Trophoblast cell (in vitro differentiated cells and primary cell): ENCODE data around the gene ADAMTS13.

ENCODE experiments used
- DNase-seq, 2 donors: peaks; one replicate each; pipeline ENCODE4 v3.0.0-alpha.2; 2016
- H2AFZ ChIP-seq: 2 replicates; pipeline ENCODE4 v1.6.1; 2013; ENCODE audit warnings: low read length, moderate library complexity, mild to moderate bottlenecking; ENCODE audit not compliant: insufficient read depth, poor library complexity
- H2AK5ac ChIP-seq: 2 replicates; pipeline ENCODE4 v1.6.1; 2013; ENCODE audit warnings: mild to moderate bottlenecking, low read length
- H2BK120ac ChIP-seq: 2 replicates; pipeline ENCODE4 v1.6.1; 2013; ENCODE audit warnings: low read length, mild to moderate bottlenecking, moderate library complexity; ENCODE audit not compliant: insufficient read depth, poor library complexity
- H2BK12ac ChIP-seq: 2 replicates; pipeline ENCODE4 v1.6.1; 2013; ENCODE audit warnings: mild to moderate bottlenecking, low read length, moderate library complexity
- H2BK5ac ChIP-seq: 2 replicates; pipeline ENCODE4 v1.6.1; 2013; ENCODE audit warnings: low read length, low read depth, moderate library complexity, mild to moderate bottlenecking; ENCODE audit not compliant: poor library complexity
- H3K14ac ChIP-seq: 2 replicates; pipeline ENCODE4 v1.6.1; 2013; ENCODE audit warnings: mild to moderate bottlenecking, low read length
- H3K18ac ChIP-seq: 2 replicates; pipeline ENCODE4 v1.6.1; 2013; ENCODE audit warnings: mild to moderate bottlenecking, low read length
- H3K23ac ChIP-seq: 2 replicates; pipeline ENCODE4 v1.6.1; 2013; ENCODE audit warnings: low read length
- H3K27ac ChIP-seq: 2 replicates; pipeline ENCODE4 v1.5.1; 2013; ENCODE audit warnings: low read depth, mild to moderate bottlenecking, inconsistent platforms, low read length, moderate library complexity
- H3K27me3 ChIP-seq: 2 replicates; pipeline ENCODE4 v1.6.1; 2013; ENCODE audit warnings: inconsistent platforms, mild to moderate bottlenecking, low read length, moderate library complexity; ENCODE audit not compliant: insufficient read depth
- H3K36me3 ChIP-seq, 2 experiments: 1 replicate in 1 of 2; 2 replicates in 1 of 2; pipeline ENCODE4 v1.6.1; 2013; ENCODE audit warnings: low read length in 2 of 2, mild to moderate bottlenecking in 2 of 2, moderate library complexity in 1 of 2; ENCODE audit not compliant: insufficient read depth in 2 of 2, control insufficient read depth in 1 of 2
- H3K4ac ChIP-seq: 2 replicates; pipeline ENCODE4 v1.6.1; 2013; ENCODE audit warnings: low read depth, mild to moderate bottlenecking, low read length, moderate library complexity
- H3K4me1 ChIP-seq, 2 experiments: 1 replicate in 1 of 2; 2 replicates in 1 of 2; pipeline ENCODE4 v1.6.1; 2013; ENCODE audit warnings: low read length in 2 of 2, mild to moderate bottlenecking in 2 of 2, moderate library complexity in 1 of 2; ENCODE audit not compliant: insufficient read depth in 2 of 2, control insufficient read depth in 1 of 2
- H3K4me2 ChIP-seq: 2 replicates; pipeline ENCODE4 v1.6.1; 2013; ENCODE audit warnings: inconsistent platforms, mild to moderate bottlenecking, low read length, moderate library complexity
- H3K4me3 ChIP-seq: 2 replicates; pipeline ENCODE4 v1.5.1; 2013; ENCODE audit warnings: mild to moderate bottlenecking, low read depth, low read length, inconsistent platforms
- H3K79me1 ChIP-seq: one replicate; pipeline ENCODE4 v1.6.1; 2013; ENCODE audit warnings: low read length
- H3K79me2 ChIP-seq: 2 replicates; pipeline ENCODE4 v1.6.1; 2013; ENCODE audit warnings: low read length, mild to moderate bottlenecking; ENCODE audit not compliant: control insufficient read depth, insufficient read depth, poor library complexity
- H3K9ac ChIP-seq: 2 replicates; pipeline ENCODE4 v1.6.1; 2013; ENCODE audit warnings: mild to moderate bottlenecking, low read length
- H3K9me3 ChIP-seq: 2 replicates; pipeline ENCODE4 v1.6.1; 2013; ENCODE audit warnings: low read depth, mild to moderate bottlenecking, control low read depth, inconsistent platforms, low read length; ENCODE audit not compliant: insufficient read depth
- H4K12ac ChIP-seq: 2 replicates; pipeline ENCODE4 v1.6.1; 2013; ENCODE audit warnings: low read depth, mild to moderate bottlenecking, low read length, moderate library complexity
- H4K8ac ChIP-seq: 2 replicates; pipeline ENCODE4 v1.6.1; 2013; ENCODE audit warnings: low read depth, mild to moderate bottlenecking, low read length, moderate library complexity
- H4K91ac ChIP-seq: one replicate; pipeline ENCODE4 v1.6.1; 2013; ENCODE audit warnings: low read depth, mild to moderate bottlenecking, low read length, moderate library complexity
- WGBS: extraction: QIAGEN DNeasy Blood & Tissue Kit; methylation state at CpG from one replicate; pipeline ENCODE4 v1.1.7; 2013; ENCODE audit warnings: missing lambda C conversion rate; ENCODE audit not compliant: insufficient read length, insufficient coverage; ENCODE audit errors: extremely low coverage; 5-methylcytosine and 5-hydroxymethylcytosine counted together

The ADAMTS13 gene

GRCh38 chr9:133468374-133468773 lies 46.2 kb downstream of the ADAMTS13 start:
- no peak overlapping the region for H3K18ac ChIP-seq
- no peaks in the 10 kb centered on the region for H3K79me1 ChIP-seq
- no peak overlapping the region for H4K12ac ChIP-seq
- no peak overlapping the region for H3K4ac ChIP-seq
- no peaks in the 10 kb centered on the region for H3K27me3 ChIP-seq
- no peaks in the 10 kb centered on the region for H3K4me1 ChIP-seq
- no peak overlapping the region for H2BK120ac ChIP-seq
- no peak overlapping the region for H2AK5ac ChIP-seq
- no peaks in the 10 kb centered on the region for H3K79me2 ChIP-seq
- peaks cover 18 to 19% of the 10 kb centered on the region in 2 experiments for H3K36me3 ChIP-seq
- no peak overlapping the region for H3K27ac ChIP-seq
- no peak for DNase-seq
- H3K4me3 ChIP-seq, result no peak overlapping the region
- no peaks in the 10 kb centered on the region for H3K9me3 ChIP-seq
- no peak overlapping the region for H4K8ac ChIP-seq
- no peak overlapping the region for H3K23ac ChIP-seq
- H4K91ac ChIP-seq, result no peak overlapping the region
- no peak overlapping the region for H3K4me2 ChIP-seq
- no peak overlapping the region for H2BK5ac ChIP-seq
- H2BK12ac ChIP-seq, result no peak overlapping the region
- no peak overlapping the region for H3K14ac ChIP-seq
- H3K9ac ChIP-seq, result no peak overlapping the region
- H2AFZ ChIP-seq, result no peak overlapping the region
- no CpG with 5 or more reads among the region's 11 CpGs for WGBS

GRCh38 chr9:133468777-133469421 lies 46.7 kb downstream of the ADAMTS13 start:
- WGBS, result no CpG with 5 or more reads among the region's 6 CpGs

DNA sequence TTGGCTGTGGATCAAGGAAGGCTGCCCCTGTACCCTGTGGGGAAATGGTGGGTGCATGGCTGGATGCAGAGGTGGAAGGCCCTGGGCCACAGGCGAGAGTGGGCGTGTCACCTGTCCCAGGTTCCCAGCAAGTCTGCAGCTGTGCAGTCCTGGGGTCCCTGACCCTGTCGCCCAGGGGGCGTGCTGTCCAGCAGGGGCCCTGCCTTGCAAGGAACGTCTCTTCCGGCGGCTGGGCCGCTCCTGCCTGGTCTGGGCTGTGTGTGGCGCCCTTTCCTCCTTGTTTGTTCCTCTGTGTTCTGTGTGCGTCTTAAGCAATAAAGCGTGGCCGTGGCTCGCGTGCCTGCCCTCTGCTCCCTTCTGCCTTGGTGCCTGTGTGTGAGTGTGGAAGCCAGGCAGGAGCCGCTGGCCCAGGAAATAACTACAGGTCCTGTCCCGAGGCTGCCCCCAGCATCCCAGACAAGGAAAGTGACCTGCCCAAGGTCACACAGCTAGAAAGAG lies 48.3 kb downstream of the ADAMTS13 start:
- Histone ChIP-seq H4K91ac (no peak overlapping the region), H3K4me2 (no peak overlapping the region), H4K8ac (no peak overlapping the region), H2AK5ac (no peak overlapping the region), H3K79me2 (no peaks in the 10 kb centered on the region), H3K27me3 (no peaks in the 10 kb centered on the region), H3K14ac (no peak overlapping the region), H2BK120ac (no peak overlapping the region), H2BK12ac (no peak overlapping the region), H3K9ac (no peak overlapping the region), H4K12ac (no peak overlapping the region), H3K9me3 (no peaks in the 10 kb centered on the region), H3K36me3 (peaks cover 24 to 26% of the 10 kb centered on the region in 2 experiments), H3K79me1 (no peaks in the 10 kb centered on the region), H3K27ac (no peak overlapping the region), H2BK5ac (no peak overlapping the region), H3K4me3 (no peak overlapping the region), H3K4ac (no peak overlapping the region), H3K18ac (no peak overlapping the region), H2AFZ (no peak overlapping the region), H3K4me1 (no peaks in the 10 kb centered on the region), H3K23ac (no peak overlapping the region)
- no peak for DNase-seq
- no CpG with 5 or more reads among the region's 16 CpGs for WGBS

More at GRCh38 chr9:133468777-133469421, 46.7 kb downstream of the ADAMTS13 start:
- Histone ChIP-seq H3K23ac (no peak overlapping the region), H3K9me3 (no peaks in the 10 kb centered on the region), H3K36me3 (peaks cover 22 to 23% of the 10 kb centered on the region in 2 experiments), H4K91ac (no peak overlapping the region), H3K4ac (no peak overlapping the region), H2BK12ac (no peak overlapping the region), H3K14ac (no peak overlapping the region), H4K8ac (no peak overlapping the region), H3K79me1 (no peaks in the 10 kb centered on the region), H3K9ac (no peak overlapping the region), H3K4me2 (no peak overlapping the region), H2AFZ (no peak overlapping the region), H3K27me3 (no peaks in the 10 kb centered on the region), H3K4me1 (no peaks in the 10 kb centered on the region), H2AK5ac (no peak overlapping the region), H2BK120ac (no peak overlapping the region), H3K18ac (no peak overlapping the region), H3K27ac (no peak overlapping the region), H3K79me2 (no peaks in the 10 kb centered on the region), H2BK5ac (no peak overlapping the region), H4K12ac (no peak overlapping the region), H3K4me3 (no peak overlapping the region)
- no peak for DNase-seq

DNA sequence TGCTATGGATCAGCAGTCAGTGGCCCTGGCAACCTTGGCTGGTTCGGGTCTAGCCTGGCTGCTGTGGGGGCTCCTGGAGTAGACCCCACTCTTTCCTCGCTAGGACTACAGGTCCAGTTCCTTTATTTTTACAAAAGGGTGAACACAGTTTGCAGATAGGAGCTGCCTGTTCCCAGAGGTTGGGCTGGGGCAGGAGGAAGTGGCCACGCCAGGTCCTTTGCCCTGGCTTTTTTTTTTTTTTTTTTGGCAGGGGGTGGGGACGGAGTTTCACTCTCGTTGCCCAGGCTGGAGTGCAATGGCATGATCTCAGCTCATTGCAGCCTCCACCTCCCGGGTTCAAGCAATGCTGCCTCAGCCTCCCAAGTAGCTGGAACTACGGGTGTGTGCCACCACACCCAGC lies 48.8 kb downstream of the ADAMTS13 start:
- Histone ChIP-seq H3K4me2 (no peak overlapping the region), H3K79me2 (no peaks in the 10 kb centered on the region), H2AFZ (no peak overlapping the region), H3K27ac (no peak overlapping the region), H3K23ac (no peak overlapping the region), H3K9me3 (no peaks in the 10 kb centered on the region), H2BK12ac (no peak overlapping the region), H3K36me3 (peaks cover 25 to 26% of the 10 kb centered on the region in 2 experiments), H3K18ac (no peak overlapping the region), H3K4me1 (no peaks in the 10 kb centered on the region), H4K91ac (no peak overlapping the region), H2BK120ac (no peak overlapping the region), H2BK5ac (no peak overlapping the region), H4K8ac (no peak overlapping the region), H2AK5ac (no peak overlapping the region), H3K79me1 (no peaks in the 10 kb centered on the region), H4K12ac (no peak overlapping the region), H3K9ac (no peak overlapping the region), H3K27me3 (no peaks in the 10 kb centered on the region), H3K4me3 (no peak overlapping the region), H3K4ac (no peak overlapping the region), H3K14ac (no peak overlapping the region)
- DNase-seq, result no peak
- WGBS, result no CpG with 5 or more reads among the region's 7 CpGs
